Measurements from ENCODE around the gene AMPD3. TPM values are rescaled to one million over a fixed set of nuclear protein-coding genes. Genes with fewer than 3 reads are reported as not detected.

The AMPD3 gene
- total and polyA plus RNA-seq, 12 donors = 0.59 to 8.7 (median 2.4) TPM

DNA sequence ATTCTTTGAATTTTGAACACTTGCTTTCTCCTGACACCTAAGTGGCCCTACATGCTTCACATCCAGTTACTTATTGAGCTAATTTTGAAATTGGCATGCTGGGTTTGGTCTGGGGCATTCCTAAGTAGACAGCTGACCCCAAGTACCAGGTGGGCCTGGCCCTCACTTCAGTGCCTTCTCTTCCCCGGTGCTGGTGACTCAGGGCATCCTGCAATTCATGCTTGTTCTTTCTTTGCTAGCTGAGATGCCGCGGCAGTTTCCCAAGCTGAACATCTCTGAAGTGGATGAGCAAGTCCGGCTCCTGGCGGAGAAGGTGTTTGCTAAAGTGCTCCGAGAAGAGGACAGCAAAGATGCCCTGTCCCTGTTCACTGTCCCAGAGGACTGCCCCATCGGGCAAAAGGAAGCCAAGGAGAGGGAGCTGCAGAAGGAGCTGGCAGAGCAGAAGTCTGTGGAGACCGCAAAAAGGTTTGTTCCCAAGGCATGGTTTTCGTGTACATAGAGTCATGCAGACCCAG lies 6.3 kb downstream of the AMPD3 start:
- Histone ChIP-seq H3K27me3 (peaks cover 0 to 5% (median 0%) of the 10 kb centered on the region in 7 donors), H3K36me3 (peaks cover 0 to 52% (median 0%) of the 10 kb centered on the region in 9 donors), H3K27ac (no peak overlapping the region), H3K9me3 (no peaks in the 10 kb centered on the region), H3K4me1 (peaks cover 0 to 44% (median 0%) of the 10 kb centered on the region in 9 donors), H3K4me3 (no peak overlapping the region)
- ATAC-seq (no peak), DNase-seq (no peak)
- WGBS, 2 donors = 95 to 96% methylated on average over 9 of the region's 9 CpGs
- intact Hi-C loops (cut with DNase I) = loop anchor here in 1 of 10 donors (2.0 kb wide), 1 partner anchor 25 kb away; no protein-coding TSS in a partner anchor
- TF ChIP-seq CTCF (IDR thresholded peaks at IDR 0.05) = no peak

- Histone ChIP-seq H3K36me3 (peaks cover 0 to 64% (median 0%) of the 10 kb centered on the region in 9 donors), H3K27me3 (peaks cover 0 to 5% (median 0%) of the 10 kb centered on the region in 7 donors), H3K4me3 (no peak overlapping the region), H3K9me3 (peaks cover 0 to 3% (median 0%) of the 10 kb centered on the region in 11 donors), H3K27ac (no peak overlapping the region), H3K4me1 (peaks cover 0 to 31% (median 0%) of the 10 kb centered on the region in 9 donors)
- no peak for TF ChIP-seq CTCF (IDR thresholded peaks at IDR 0.05)
- intact Hi-C loops (cut with DNase I) = no loop called here
- DNase-seq = no peak
- ATAC-seq = no peak
- 95% methylated on average over 5 of the region's 5 CpGs for WGBS, 2 donors
Measured at GRCh38 chr11:10462746-10463300, 7.8 kb downstream of the AMPD3 start.

DNA sequence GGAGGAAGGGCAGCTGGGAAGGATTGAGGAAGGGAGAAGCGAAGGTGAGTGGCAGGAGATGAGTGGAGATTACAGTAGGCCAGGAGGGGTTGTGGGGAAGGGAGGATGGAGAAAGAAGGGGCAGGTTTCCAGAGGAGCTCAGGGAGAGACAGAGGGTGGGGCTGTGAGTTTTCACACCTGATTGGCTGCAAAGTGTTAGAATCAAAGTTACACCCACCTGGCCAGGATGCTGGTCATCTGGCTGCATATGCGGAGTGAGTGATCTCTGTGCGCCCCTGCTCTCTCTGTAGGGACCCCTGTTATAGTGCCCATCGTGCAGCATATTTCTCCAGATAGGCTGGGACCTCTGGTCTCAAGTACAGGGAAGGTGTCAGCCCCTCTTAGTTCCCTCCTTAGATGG lies 18.3 kb downstream of the AMPD3 start:
- TF ChIP-seq CTCF (IDR thresholded peaks at IDR 0.05) = no peak
- H3K36me3 ChIP-seq = peaks cover 0 to 18% (median 0%) of the 10 kb centered on the region in 9 donors
- H3K4me1 ChIP-seq = peaks cover 0 to 6% (median 0%) of the 10 kb centered on the region in 9 donors
- 76 to 85% methylated on average over 4 of the region's 4 CpGs for WGBS, 2 donors
- H3K9me3 ChIP-seq = peaks cover 0 to 14% (median 0%) of the 10 kb centered on the region in 11 donors
- DNase-seq = no peak
- H3K4me3 ChIP-seq = no peak overlapping the region
- ATAC-seq = no peak
- H3K27ac ChIP-seq = no peak overlapping the region
- H3K27me3 ChIP-seq = no peaks in the 10 kb centered on the region
- intact Hi-C loops (cut with DNase I) = loop anchor here in 1 of 10 donors (10.0 kb wide), 1 partner anchor 61 kb away; no protein-coding TSS in a partner anchor

DNA sequence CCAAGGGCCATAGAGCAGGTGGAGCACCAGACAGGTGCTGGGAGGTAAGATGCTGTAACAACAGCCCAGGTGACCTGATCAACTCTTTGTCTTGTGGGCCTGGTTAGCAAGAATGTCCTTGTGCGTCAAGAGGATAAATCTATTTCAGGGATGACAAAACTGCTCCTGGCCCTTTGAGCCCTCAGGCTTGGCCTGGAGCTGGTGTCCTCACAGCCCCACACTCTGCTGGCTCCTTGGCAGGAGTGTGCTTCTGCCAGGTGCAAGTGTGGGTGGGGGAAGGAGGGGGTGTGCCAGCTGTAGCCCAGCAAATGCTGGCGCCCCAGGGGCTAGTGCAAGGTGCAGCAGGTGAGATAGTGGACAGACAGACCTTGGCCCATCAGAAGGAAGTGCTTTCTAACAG lies 19.5 kb downstream of the AMPD3 start:
- 95% methylated on average over 2 of the region's 2 CpGs for WGBS, 2 donors
- peaks cover 0 to 25% (median 0%) of the 10 kb centered on the region in 9 donors for H3K36me3 ChIP-seq
- no peak for TF ChIP-seq CTCF (IDR thresholded peaks at IDR 0.05)
- intact Hi-C loops (cut with DNase I) = loop anchor here in 1 of 10 donors (10.0 kb wide), 1 partner anchor 60 kb away; no protein-coding TSS in a partner anchor
- peaks cover 0 to 11% (median 0%) of the 10 kb centered on the region in 11 donors for H3K9me3 ChIP-seq
- H3K4me3 ChIP-seq = no peak overlapping the region
- H3K27ac ChIP-seq = no peak overlapping the region
- no peak for ATAC-seq
- DNase-seq = no peak
- H3K4me1 ChIP-seq = peaks cover 0 to 6% (median 0%) of the 10 kb centered on the region in 9 donors
- H3K27me3 ChIP-seq = no peaks in the 10 kb centered on the region
